ENCODE data around the gene DPH6. TPM values are rescaled to one million over a fixed set of nuclear protein-coding genes. Genes with fewer than 3 reads are reported as not detected.

DPH6 gene
- total RNA-seq, 2 experiments from 2014 or later = 7.0 to 8.0 TPM

- no peaks in the 10 kb centered on the region for H3K36me3 Mint-ChIP-seq (ENCODE audit: low read depth)
- H3K4me3 Mint-ChIP-seq = no peak overlapping the region
- intact Hi-C loops (cut with DNase I, micrococcal nuclease) = no loop called here
- TF ChIP-seq, protein P1, sequence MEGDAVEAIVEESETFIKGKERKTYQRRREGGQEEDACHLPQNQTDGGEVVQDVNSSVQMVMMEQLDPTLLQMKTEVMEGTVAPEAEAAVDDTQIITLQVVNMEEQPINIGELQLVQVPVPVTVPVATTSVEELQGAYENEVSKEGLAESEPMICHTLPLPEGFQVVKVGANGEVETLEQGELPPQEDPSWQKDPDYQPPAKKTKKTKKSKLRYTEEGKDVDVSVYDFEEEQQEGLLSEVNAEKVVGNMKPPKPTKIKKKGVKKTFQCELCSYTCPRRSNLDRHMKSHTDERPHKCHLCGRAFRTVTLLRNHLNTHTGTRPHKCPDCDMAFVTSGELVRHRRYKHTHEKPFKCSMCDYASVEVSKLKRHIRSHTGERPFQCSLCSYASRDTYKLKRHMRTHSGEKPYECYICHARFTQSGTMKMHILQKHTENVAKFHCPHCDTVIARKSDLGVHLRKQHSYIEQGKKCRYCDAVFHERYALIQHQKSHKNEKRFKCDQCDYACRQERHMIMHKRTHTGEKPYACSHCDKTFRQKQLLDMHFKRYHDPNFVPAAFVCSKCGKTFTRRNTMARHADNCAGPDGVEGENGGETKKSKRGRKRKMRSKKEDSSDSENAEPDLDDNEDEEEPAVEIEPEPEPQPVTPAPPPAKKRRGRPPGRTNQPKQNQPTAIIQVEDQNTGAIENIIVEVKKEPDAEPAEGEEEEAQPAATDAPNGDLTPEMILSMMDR (IDR thresholded peaks at IDR 0.05) = no peak
- ATAC-seq (ENCODE audit: poor library complexity) (no peak), DNase-seq (no peak)
- Histone ChIP-seq H3K27me3 (ENCODE audit: control insufficient read depth in 1 of 2, insufficient read depth in 2 of 2, low read length in 2 of 2) (no peaks in the 10 kb centered on the region), H3K4me3 (ENCODE audit: low read length) (no peak overlapping the region), H3K9me3 (ENCODE audit: control insufficient read depth in 1 of 2, insufficient read depth in 1 of 2, low read length in 2 of 2) (no peaks in the 10 kb centered on the region), H3K36me3 (ENCODE audit: insufficient read depth, low read length) (no peaks in the 10 kb centered on the region), H3K4me1 (ENCODE audit: insufficient read depth, low read length) (no peaks in the 10 kb centered on the region), H3K27ac (ENCODE audit: low read depth in 1 of 2, low read length in 2 of 2) (no peak overlapping the region)
- POLR2A ChIA-PET = no interaction called here
- no peaks in the 10 kb centered on the region for H3K27me3 Mint-ChIP-seq
- CTCF ChIA-PET = interaction anchor here (1.0 kb wide), 1 partner anchor 9 kb away, joined by 3 read pairs; no protein-coding TSS in a partner anchor
- no peak overlapping the region for H3K27ac Mint-ChIP-seq
- H3K4me1 Mint-ChIP-seq (ENCODE audit: low read depth) = no peaks in the 10 kb centered on the region
- H3K9me3 Mint-ChIP-seq = no peaks in the 10 kb centered on the region
These were observed 225.1 kb downstream of the DPH6 start for GRCh38 chr15:35320911-35321310.

Small RNA genes lying within 50 kb of the gene (microRNA-seq; reads per million reads assigned to microRNA genes)
- 1.6 reads per million for gene MIR3942 (ENCODE audit: borderline microRNAs expressed, borderline replicate concordance)

Measured in CD4-positive, alpha-beta T cell (primary cell).